ENCODE measurements around the gene DUOX2.

Gene DUOX2

DNA sequence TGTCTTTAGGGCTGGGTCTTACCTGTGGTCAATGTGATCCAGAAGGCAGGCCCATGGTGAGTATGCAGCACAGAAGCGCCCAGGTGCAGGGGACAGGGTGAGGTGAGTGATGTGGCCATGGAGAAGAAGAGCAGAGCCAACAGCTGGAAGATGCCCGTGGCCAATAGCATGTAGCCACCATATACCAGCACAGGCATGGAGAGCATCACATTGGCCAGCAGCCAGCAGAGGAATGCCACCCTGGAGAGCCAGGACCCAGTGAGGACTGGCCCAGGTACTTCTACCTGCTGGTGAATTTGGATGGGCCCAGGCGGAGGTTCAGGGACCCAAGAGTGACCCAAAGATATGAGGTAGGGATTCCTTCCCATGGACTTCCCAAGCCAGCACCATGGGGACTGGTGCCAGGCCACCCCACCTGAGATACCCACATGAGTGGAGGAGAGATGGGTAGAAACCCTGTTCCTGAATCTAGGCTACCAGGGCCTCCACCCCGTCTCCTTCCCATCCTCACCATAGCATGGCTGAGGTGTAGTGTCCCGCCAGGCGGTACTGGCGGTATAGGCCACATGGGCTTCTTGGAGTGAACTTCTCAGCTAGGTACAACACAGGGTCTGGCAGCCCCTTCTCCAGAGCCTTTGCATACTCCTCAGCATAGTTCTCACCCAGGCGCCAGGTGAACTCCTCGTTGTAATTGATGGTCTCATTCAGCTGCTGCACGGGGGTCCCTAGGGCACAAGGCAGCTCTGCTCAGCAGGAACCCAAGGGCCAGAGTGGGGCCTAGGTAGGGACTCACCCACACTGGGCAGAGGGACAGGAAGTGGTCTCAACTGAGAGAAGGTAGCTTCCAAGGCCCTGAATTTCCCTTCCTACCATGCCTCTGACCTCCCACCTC lies 6.4 kb upstream of the DUOX2 start:
- DNase-seq (ENCODE audit: extremely low read depth, low read depth): no peak
- TF ChIP-seq, protein P1, sequence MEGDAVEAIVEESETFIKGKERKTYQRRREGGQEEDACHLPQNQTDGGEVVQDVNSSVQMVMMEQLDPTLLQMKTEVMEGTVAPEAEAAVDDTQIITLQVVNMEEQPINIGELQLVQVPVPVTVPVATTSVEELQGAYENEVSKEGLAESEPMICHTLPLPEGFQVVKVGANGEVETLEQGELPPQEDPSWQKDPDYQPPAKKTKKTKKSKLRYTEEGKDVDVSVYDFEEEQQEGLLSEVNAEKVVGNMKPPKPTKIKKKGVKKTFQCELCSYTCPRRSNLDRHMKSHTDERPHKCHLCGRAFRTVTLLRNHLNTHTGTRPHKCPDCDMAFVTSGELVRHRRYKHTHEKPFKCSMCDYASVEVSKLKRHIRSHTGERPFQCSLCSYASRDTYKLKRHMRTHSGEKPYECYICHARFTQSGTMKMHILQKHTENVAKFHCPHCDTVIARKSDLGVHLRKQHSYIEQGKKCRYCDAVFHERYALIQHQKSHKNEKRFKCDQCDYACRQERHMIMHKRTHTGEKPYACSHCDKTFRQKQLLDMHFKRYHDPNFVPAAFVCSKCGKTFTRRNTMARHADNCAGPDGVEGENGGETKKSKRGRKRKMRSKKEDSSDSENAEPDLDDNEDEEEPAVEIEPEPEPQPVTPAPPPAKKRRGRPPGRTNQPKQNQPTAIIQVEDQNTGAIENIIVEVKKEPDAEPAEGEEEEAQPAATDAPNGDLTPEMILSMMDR (IDR thresholded peaks at IDR 0.05; ENCODE audit: low read depth, low read length, missing control alignments): no peak
- no peak overlapping the region for H3K4me3 ChIP-seq (replicated peaks; ENCODE audit: low read depth, low read length)

DNA sequence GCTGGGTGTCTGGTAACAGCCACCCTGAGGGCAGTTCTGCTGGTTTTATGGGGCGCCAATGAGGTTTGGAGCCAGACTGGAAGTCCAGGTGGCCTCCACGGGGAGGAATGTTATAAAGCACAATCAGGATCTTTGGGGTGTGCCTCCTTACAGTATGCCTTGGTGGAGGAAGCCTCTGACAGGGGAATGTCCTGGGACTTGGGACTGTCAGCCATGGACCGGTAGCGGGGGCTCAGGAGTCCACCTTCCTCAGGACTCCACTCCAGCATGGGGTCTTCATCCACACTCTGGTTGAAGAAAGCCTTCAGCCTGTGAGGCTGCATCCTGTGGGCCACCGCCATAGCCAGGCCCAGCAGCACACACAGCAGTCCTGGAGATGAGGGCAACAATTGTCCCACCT lies 5.0 kb upstream of the DUOX2 start:
- DNase-seq (ENCODE audit: extremely low read depth, low read depth): no peak
- no peak overlapping the region for H3K4me3 ChIP-seq (replicated peaks; ENCODE audit: low read depth, low read length)
- TF ChIP-seq, protein P1 (IDR thresholded peaks at IDR 0.05; ENCODE audit: low read depth, low read length, missing control alignments): no peak

DNA sequence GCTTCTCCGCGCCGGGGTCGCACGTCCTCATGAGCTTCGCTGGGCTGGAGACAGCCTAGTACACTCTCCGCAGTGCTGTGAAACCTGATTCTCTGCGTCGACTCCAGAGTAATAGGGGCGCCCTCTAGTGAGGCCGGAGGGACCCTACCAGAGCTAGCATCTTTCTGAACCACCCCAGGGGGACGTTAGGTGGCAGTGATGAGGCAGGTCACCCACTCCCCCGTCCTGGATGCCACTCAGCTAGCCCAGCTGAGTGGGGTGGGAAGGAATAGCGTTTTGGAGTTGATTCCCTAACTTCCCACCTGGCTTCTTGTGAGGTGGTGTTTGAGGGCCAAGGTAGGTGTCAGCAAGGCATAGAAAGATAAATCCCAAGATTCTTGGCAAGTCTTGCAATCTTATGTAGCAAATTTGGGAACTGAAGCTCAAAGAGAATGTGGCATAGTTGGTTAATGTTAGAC lies 4.2 kb upstream of the DUOX2 start:
- TF ChIP-seq, protein P1 (IDR thresholded peaks at IDR 0.05; ENCODE audit: low read depth, low read length, missing control alignments): peak; percentile 100
- H3K4me3 ChIP-seq (replicated peaks; ENCODE audit: low read depth, low read length): no peak overlapping the region
- peak; percentile 63 for DNase-seq (ENCODE audit: extremely low read depth, low read depth)

DNA sequence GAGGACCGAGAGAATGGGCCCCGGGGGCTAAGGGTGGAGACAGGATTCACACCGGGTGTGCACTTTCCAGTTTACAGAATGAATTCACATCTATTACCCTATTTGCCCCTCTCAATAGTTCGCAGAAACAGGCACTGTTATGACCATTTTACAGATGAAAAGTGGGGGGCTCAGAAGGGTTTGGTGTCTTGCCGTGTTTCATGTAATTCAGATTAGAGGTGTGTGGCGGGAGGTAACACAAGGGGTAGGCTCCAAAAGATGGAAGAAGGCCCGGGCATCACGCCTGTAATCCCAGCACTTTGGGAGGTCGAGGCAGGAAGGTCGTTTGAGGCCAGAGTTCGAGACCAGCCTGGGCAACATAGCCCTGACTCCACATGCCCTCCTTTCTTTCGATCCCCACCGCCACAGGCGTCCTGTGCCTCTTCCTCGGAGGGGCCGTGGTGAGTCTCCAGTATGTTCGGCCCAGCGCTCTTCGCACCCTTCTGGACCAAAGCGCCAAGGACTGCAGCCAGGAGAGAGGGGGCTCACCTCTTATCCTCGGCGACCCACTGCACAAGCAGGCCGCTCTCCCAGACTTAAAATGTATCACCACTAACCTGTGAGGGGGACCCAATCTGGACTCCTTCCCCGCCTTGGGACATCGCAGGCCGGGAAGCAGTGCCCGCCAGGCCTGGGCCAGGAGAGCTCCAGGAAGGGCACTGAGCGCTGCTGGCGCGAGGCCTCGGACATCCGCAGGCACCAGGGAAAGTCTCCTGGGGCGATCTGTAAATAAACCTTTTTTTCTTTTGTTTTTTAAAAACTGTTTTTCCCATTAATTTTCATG lies 3.5 kb upstream of the DUOX2 start:
- DNase-seq (ENCODE audit: extremely low read depth, low read depth): no peak
- H3K4me3 ChIP-seq (replicated peaks; ENCODE audit: low read depth, low read length): no peak overlapping the region
- TF ChIP-seq, protein P1 (IDR thresholded peaks at IDR 0.05; ENCODE audit: low read depth, low read length, missing control alignments): no peak

DNA sequence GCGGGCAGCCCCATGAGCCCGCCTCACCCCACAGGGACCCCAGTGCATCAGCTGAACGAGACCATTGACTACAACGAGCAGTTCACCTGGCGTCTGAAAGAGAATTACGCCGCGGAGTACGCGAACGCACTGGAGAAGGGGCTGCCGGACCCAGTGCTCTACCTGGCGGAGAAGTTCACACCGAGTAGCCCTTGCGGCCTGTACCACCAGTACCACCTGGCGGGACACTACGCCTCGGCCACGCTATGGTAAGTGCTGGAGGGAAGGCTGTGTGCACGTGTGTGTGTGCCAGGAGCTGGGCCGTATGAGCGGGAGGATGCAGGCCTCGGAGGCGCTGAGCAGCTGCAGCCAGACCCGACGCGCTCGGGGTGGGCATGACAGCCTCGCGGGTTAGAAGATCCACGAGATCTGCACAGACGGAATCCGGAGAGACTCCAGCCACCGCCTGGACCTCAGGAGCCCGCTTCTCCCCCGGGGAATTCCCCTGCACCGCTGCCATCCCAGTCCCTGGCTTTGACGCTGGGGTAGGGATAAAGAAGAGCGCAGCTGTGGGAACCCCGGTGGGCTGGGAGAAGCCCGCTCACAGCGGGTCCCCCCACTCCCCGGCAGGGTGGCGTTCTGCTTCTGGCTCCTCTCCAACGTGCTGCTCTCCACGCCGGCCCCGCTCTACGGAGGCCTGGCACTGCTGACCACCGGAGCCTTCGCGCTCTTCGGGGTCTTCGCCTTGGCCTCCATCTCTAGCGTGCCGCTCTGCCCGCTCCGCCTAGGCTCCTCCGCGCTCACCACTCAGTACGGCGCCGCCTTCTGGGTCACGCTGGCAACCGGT lies 2.7 kb upstream of the DUOX2 start:
- H3K4me3 ChIP-seq (replicated peaks; ENCODE audit: low read depth, low read length): no peak overlapping the region
- TF ChIP-seq, protein P1 (IDR thresholded peaks at IDR 0.05; ENCODE audit: low read depth, low read length, missing control alignments): no peak
- no peak for DNase-seq (ENCODE audit: extremely low read depth, low read depth)

DNA sequence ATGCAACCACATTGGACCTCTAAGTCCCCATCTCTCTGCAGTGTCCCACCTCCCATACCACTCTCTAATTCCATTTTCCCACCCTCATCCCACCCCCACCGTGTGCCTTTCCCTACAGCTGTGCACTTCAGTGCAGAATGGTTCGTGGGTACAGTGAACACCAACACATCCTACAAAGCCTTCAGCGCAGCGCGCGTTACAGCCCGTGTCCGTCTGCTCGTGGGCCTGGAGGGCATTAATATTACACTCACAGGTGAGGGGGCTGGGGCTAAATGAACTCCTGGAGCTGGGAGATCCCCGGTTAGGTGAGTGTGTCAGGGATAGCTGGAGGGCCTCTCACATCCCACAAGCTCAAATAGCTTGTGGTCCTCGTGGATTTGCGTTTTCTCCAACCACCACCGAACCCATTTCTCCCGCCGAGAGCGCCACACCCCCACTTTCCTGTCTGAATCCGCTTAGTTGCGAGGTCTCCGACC lies 2.1 kb upstream of the DUOX2 start:
- H3K4me3 ChIP-seq (replicated peaks; ENCODE audit: low read depth, low read length): no peak overlapping the region
- TF ChIP-seq, protein P1 (IDR thresholded peaks at IDR 0.05; ENCODE audit: low read depth, low read length, missing control alignments): no peak
- DNase-seq (ENCODE audit: extremely low read depth, low read depth): no peak

Data from HFF-Myc (cell line).